HK-2 (cell line): Measurements from ENCODE around the gene TRIM15.
A peak's percentile ranks its signal among the peaks of the same experiment; 100 is the strongest.
"Not testable (repeated sequence)": the region's sequence is repeated elsewhere in the genome, so short reads cannot be mapped to it uniquely, and the experiment has no call there.

Source experiments
- DNase-seq: peaks from one replicate; pipeline ENCODE4 v3.0.0-alpha.2; 2018; ENCODE audit not compliant: unreplicated experiment

The TRIM15 gene

DNA sequence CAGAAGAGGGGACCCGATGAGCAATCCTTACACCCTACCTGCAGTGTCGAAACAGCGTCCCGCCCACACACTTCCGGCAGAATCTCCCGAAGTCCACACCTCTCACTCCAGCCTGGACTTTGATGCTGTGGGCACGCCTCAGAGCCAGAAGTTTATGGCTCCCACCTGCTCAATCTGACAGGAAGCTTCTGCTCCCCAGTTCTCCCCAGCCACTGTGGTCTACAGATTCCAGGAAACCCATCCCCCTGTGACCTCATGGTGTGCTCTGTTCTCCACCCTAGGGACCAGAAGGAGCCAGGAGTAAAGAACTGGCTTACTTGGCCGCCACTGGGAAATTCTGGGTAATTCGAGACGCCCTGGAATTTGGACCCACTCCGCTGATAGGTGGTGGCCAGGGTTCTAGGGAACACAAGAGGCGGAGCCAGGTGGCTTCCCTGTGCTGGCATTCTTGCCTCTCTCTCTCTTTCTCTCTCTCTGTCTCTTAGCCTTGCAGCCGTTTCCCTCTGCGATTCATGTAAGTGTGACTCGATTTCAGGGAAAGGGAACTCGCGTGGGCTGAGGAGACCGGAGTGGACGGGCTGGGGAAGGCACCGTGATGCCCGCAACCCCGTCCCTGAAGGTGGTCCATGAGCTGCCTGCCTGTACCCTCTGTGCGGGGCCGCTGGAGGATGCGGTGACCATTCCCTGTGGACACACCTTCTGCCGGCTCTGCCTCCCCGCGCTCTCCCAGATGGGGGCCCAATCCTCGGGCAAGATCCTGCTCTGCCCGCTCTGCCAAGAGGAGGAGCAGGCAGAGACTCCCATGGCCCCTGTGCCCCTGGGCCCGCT lies at the start of gene TRIM15:
TRIM15 (plus strand) TSS at position 457 of the 828 bp plus-strand sequence; CDS start at position 596, 139 bp downstream.
- DNase-seq = no peak

DNA sequence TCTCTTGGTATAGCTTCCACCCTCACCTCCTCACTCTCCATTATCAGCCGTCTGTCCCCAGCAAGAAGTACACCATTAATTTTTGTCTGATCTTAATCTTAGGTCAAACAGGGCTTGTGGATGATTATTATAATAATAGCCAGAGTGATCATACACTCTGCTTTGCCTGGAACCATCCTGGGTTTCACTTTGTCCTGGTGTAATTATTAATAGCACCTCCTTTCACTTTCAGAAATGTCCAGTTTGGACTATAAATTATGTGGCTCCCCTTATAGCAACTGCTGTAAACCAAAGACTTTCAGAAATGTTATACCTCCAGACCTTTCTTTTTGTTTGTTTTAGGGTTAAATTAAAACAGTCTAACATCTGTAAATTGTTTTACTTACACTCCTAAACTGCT lies 49.5 kb upstream of the TRIM15 start:
- DNase-seq = no peak

DNA sequence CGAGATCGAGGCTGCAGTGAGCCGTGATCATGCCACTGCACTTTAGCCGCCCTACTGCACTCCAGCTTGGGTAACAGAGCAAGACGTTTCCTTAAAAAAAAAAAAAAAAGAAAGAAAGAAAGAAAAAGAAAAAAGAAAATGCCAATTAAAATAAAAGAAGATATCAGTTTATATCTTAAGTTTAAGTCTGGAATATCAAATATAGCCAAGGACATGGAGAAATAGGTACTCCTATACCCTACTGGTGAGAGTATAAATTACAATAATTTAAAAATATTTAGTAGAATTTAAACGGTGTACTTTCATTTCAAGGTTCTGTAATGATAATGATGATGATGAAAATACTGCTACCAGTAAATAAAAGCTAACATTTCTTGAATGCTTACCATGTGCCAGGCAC lies 46.6 kb upstream of the TRIM15 start:
- DNase-seq = no peak

DNA sequence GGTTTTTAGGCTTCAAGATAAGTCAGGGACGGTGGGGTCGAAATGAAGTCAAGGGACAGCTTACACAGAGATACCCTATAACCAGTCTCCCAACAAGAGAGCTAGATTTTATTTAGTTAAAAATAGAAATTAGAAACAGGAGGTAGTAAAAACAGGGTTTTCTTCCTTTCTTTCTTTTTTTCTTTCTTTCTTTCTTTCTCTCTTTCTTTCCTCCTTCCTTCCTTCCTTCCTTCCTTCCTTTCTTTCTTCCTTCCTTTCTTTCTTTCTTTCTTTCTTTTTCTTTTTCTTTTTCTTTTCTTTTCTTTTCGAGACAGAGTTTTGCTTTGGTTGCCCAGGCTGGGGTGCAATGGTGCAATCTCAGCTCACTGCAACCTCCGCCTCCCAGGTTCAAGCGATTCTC lies 44.7 kb upstream of the TRIM15 start:
- not testable (repeated sequence) for DNase-seq

DNA sequence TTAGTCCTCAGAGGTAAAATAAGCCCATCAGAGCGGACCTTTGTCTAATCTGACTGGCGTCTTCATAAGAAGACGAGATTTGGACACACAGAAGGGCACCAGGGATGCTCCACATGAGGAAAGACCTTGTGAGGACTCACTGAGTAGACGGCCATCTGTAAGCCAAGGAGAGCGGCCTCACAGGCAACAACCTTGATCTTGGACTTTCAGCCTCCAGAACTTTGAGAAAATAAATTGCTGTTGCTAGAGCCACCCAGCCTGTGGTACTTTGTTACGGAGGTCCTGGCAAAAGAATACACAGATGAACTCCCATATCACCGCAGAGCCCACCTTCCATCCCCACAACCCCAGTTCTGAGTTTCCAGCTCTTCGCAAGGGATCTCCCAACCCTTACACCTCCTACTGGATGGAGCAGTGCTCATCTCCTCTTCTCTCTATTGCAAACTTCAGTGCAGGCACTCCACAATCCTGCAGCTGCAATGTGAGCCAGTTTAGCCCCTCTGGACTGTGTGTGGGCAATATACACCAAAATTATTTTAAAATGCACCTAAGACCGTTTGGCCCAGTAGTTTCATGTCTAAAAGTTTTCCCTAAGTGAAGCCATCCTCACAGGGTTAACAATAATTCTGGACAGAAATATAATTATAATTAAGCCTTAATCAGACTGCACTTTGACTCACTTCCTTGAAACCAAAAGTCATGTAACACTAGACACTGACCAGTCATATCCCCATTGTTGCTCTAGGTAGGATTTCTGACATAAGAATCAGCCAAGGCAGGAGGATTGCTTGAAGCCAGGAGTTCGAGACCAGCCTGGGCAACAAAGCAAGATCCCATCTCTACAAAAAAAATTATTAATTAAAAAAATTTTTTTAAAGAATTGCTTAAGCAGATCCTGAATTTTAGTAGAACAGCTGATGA lies 41.6 kb upstream of the TRIM15 start:
- no peak for DNase-seq

DNA sequence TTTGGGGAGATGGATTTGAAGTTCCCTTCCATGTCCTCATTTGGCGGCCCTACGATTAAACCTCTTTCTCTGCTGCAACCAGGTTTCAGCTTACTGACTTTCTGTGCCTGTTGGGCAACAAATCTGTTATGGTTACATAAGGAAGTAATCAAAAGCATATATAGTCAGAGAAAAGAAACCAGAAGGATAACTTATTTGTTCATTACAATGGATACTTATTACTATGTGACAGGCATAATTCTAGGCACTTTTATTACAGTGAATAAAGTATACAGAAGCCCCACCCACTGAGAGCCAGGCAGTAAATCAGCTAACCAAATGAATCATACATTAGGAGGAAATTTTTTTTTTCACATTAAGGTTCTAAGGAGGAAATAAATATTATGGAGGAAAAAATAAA lies 40.8 kb upstream of the TRIM15 start:
- no peak for DNase-seq

DNA sequence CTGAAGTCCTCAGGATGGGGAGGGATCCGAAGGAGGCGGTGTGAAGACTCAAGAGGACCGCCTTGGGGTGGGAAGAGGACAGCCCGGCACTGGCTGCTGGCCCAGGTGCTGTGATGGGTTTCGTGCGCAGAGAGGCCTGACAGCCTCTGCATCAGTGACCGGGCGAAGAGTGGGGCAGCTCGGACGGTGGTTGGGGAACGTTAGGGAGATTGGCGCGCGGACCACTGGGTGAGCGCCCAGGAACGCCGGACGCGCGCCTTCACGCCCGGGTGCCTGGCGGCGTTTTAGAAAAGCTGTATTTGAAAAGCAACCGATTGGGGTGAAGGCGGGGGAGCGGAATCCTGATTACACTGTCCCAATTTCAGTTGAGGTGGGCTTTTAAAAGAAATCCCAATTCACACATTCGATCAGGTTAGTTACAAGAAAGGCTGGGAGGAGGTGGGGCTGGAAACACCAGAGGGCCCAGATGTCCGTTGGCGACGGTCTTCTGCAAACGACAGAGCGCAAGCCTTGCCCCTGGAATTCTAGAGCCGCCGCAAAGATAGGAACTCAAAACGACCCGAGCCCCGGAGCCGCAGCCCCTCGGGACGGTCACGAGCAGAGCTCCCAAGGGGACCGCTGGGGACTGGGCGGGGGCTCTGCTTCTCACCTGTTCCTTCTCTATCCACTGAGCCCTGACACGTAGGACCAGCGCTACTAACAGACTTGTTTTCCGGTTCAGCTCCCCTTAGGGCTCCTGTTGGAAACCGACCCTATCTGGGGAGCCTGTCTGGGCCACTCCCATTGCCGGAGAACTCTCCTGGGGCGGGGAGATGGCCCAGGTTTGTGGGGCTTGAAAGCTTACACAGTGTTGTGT lies 35.9 kb upstream of the TRIM15 start:
- no peak for DNase-seq

DNA sequence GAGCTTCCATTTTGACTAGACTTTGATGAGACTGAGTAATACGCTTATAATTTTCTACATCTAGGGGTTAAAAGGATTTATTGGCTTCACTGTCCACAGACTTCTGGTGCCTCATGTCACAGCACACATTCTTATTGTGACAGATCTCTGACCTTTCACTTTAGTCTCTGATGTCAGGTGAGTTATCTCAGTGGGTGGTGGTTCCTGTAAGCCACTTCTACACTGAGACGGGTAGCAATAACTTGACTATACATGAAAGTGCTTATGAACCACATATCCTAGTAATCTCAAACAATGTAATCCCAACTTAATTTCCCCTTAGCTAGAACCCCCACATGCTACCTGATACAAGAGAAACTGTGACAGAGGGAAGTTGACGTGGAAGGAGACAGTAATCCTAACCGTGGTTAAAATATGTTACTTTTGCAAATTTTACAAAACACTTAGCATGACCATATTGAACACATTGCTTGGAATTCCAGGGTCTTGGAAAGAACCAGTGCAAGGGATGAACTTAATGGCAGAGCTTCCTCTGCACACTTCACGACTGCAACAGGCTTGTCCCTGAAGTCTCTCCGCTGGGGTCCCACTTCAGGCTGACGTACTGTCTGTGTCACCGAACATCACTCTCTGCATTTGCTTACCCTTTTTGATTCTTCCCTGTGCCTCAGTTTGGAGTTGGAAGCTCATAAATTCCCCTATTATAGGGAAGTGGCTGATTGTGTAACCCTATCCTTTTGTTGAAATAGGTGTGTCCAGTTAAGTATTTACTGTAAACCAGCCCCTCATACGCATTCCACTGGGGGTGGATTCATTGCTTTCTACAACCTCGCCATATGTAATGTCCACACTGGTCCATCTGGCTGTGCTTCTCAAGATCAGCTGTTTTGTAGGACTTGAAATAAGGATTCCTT lies 33.8 kb upstream of the TRIM15 start:
- DNase-seq = no peak

DNA sequence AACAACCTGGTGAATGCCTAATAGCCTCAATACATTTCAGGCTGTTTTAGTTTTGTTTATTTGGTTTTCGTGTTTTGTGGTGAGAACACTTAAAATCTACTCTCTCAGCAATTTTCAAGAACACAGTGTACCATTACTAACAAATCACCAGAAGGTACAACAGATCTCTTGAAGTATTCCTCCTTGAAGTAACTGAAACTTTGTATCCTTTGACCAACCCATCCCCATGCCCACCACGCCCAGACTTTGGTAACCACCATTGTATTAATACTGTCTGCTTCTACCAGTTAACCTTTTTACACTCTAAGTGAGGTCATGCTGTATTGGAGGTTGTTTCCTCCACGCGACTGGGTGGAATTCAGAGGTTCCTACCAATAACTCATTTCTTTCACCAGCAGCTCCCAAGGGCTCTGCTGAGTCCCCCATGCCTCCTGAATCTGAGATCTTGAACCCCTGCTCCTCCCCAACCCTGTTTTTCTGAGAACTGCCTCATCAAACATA lies 33.1 kb upstream of the TRIM15 start:
- DNase-seq = no peak

DNA sequence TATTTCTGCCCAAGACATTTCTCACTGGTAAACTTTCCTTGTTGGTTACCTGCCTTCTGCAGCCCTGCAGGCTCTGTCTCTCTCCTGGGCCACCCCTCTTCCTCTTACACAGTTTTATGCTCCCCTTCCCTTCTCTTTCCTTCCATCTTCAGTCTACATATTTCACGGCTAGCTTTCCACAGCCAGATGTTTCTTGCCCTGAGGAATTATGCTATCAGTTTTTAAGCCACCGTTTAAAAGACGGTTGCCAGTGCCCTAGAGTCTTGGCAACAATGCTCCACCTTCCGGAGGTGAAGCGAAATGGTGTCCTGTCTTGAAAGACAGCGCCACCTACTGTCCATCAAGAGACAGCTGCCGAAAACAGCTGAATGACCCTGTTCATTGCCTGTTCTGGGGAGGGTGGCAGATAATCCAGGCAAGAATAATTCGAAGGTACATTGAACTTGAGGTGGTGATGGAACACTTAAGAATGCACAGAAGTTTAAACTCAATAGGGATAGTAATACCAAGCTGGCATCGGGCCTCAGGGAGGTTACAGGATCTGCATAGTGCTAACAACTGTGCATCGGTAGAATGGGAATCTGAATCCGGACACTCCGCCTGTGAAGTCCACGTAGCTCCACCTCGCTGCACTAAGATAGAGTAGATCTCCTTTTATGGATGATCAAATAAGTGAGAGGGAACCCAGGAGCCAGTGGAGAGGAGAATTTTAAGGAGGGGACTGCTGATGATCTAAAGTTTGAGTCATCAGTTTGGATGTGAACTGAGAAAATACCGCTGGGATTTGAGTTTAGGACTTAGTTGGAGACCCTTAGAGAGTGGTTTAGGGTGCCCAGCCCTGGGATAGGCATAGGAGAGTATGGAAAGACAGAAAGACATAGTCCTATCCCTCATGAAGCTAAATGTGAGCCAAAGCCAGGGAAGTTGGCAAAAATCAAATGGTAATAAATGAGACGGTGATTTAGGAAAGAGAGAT lies 32.2 kb upstream of the TRIM15 start:
- peak; percentile 52 for DNase-seq

DNA sequence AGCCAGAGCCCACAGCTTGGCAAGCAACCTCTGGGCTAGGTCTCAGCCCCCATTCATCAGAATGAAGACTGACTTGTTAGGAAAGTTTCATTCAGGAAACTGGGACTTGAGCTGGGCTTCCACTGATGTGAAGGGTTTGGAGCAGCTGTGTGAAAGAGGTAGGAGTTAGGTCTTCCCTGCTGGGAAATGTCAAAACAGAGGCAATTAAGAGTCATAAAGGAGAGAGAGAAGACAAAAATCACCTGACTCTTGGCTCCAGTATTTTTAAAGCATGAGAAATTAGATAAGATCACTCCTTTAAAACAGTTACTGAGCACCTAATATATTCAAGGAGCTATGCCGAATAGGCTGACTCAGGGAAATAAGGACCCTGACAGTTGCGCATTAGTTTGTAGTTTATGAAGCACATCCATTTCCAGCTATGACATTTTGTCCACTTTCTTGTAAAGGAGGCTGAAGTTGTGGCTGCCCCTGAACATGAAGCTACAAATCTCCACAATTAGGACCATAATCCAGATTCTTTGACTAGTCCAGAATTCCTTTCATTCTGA lies 31.3 kb upstream of the TRIM15 start:
- DNase-seq = no peak

DNA sequence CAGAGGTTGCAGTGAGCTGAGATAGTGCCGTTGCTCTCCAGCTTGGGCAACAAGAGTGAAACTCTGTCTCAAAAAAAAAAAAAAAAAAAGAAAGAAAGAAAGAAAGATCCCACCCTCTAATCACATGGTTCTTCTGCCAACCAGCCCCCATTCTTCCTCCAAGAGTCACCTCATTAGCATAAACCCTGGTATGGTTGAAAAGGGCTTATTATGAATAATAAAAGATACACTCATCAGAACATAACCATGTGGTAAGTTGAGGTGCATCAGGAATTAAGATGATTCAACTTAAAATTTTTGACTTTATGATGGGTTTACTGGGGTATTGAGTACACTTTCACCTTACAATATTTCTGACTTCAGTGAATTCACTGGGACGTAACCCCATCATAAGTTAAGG lies 28.2 kb upstream of the TRIM15 start:
- no peak for DNase-seq

DNA sequence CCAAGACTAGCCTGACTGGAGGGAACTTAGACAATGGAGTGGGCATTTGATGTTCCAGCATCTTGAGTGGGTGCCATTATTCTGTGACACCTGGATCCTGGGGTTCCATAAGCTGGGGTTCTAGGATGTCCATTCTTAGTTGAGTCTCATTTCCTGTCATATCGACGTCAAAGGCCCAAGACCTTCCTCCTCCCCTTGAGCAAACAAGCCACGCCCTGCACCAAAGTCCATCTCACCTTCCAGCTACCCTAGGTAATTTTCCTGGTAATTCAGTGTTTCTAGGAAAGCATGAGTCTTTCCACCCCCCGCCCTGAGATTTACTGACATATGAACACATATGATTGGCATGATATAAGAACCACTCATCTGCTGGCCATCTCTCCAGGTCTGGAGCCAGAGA lies 27.6 kb upstream of the TRIM15 start, which contains the start of gene TRIM40:
TRIM40 (plus strand) TSS at position 384 of the 400 bp plus-strand sequence. CDS start 897 bp downstream, outside the sequence.
- no peak for DNase-seq

DNA sequence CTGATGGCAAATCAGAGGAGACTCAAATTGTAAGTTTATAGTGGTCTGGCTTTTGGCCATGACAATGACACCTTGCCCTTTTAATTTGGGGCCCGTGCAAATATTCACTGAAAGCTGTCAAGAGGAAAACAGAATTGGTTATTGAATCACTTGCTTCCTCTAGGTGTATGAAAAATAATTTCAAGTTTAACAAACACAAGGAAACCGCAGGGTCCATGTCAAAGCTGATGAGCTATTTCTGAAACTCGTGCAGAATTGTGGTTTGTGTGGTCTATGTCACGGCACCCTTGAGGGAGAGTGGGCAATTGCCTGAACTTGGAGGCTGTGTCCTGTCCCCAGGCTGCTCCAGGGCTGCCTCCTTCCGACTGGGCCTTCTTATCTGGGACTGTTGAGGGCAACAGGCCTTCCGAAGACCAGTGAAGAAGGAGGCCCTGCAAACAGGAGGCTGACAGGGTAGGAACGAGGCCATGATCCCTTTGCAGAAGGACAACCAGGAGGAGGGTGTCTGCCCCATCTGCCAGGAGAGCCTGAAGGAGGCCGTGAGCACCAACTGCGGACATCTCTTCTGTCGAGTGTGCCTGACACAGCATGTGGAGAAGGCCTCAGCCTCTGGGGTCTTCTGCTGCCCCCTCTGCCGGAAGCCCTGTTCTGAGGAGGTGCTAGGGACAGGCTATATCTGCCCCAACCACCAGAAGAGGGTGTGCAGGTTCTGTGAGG lies 26.6 kb upstream of the TRIM15 start:
- no peak for DNase-seq

DNA sequence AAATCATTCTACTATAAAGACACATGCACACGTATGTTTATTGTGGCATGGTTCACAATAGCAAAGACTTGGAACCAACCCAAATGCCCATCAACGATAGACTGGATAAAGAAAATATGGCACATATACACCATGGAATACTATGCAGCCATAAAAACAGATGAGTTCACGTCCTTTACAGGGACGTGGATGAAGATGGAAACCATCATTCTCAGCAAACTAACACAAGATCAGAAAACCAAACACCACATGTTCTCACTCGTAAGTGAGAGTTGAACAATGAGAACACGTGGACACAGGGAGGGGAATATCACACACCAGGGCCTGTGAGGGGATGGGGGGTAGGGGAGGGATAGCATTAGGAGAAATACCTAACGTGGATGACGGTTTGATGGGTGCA lies 23.1 kb upstream of the TRIM15 start:
- DNase-seq = not testable (repeated sequence)

DNA sequence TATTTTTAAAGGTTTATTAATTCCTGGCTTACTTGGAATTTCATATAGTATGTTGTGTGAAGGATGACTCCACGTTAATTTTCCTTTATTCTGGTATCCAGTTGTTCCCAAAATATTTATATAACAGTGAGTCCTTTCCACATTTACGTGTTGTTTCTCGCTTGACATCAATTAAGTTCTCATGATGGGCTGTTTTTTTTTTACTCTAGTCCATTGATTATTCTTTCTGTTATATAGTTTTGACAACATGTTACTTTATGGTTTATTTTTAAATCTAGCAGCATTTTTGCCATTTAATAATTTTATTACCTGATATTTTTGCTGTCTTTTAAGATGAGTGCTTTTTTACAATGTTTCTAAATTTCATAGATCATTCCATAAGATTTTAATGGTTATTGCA lies 20.7 kb upstream of the TRIM15 start:
- DNase-seq = no peak

DNA sequence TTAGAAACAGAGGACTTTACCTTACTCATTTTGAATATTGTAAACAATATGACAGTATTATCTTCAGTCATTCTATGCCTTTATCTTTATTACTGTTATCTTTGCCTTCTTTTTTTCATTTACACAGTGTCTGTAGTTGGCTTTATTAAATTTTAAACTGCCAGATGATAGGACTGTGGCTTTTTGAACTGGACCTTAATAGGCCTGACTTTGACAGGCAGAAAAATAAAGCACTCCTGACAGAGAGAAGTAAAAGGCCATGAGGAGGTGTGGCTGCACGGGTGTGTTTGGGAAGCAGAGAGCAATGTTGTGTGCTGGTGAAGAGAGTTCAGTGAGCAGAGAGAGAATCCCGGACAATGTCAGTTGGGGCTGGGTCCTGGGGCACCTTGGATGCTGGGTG lies 19.6 kb upstream of the TRIM15 start:
- no peak for DNase-seq

DNA sequence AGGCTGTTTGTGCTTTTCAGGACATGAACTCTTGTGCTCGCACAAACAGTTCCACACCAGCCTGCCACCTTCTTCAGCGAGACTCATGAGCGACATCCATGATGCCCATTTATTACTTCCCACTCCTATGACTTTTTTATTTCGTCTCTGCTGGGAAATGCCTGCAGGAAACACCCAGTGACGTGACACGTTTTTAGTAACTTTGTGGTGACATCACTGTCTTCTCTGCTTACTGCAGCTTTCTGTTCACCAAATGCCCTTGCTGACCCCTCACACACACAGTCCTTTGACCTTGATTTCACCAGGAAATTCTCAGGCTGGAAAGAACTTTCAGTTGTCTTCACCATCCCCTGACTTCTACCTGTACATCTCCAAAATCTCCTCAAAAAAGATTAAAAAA lies 18.5 kb upstream of the TRIM15 start:
- no peak for DNase-seq
